GM12801 (cell line): ENCODE results near the gene SIRT6.

ENCODE experiments used
- CTCF ChIP-seq: IDR thresholded peaks from one replicate; pipeline ENCODE4 v1.5.1; 2011; ENCODE audit warnings: control low read depth; ENCODE audit not compliant: insufficient read length; ENCODE audit errors: extremely low read depth

The SIRT6 gene

GRCh38 chr19:4201798-4202197, 19.4 kb upstream of the SIRT6 start:
- no peak for TF ChIP-seq CTCF

- TF ChIP-seq CTCF, result no peak
These were observed 18.7 kb upstream of the SIRT6 start for GRCh38 chr19:4200940-4201542.

GRCh38 chr19:4199699-4200293, 17.4 kb upstream of the SIRT6 start:
- no peak for TF ChIP-seq CTCF

GRCh38 chr19:4198467-4199126, 16.2 kb upstream of the SIRT6 start:
- no peak for TF ChIP-seq CTCF

GRCh38 chr19:4197625-4198466, 15.5 kb upstream of the SIRT6 start:
- TF ChIP-seq CTCF, result no peak

- no peak for TF ChIP-seq CTCF
These were observed 14.9 kb upstream of the SIRT6 start for GRCh38 chr19:4197228-4197624.

GRCh38 chr19:4196587-4197148, 14.3 kb upstream of the SIRT6 start:
- TF ChIP-seq CTCF, result no peak
